GM12891 (cell line): Measurements from ENCODE around the gene SORCS2.

Experiments
- PAX5 ChIP-seq: IDR thresholded peaks from 2 replicates; pipeline ENCODE4 v1.6.1; 2011; ENCODE audit warnings: low read length, moderate library complexity, mild to moderate bottlenecking; ENCODE audit not compliant: insufficient read depth, severe bottlenecking
- POLR2A ChIP-seq: IDR thresholded peaks from 2 replicates; pipeline ENCODE4 v1.6.1; 2011; ENCODE audit warnings: low read depth, low read length, control low read depth
- POLR2AphosphoS5 ChIP-seq: IDR thresholded peaks from 2 replicates; pipeline ENCODE4 v1.6.1; 2011; ENCODE audit warnings: low read depth, low read length, control low read depth
- SPI1 ChIP-seq: IDR thresholded peaks from 2 replicates; pipeline ENCODE4 v1.6.1; 2011; ENCODE audit warnings: low read depth, low read length, control low read depth
- TAF1 ChIP-seq: IDR thresholded peaks from 2 replicates; pipeline ENCODE4 v1.6.1; 2011; ENCODE audit warnings: low read depth, low read length, control low read depth

DNA sequence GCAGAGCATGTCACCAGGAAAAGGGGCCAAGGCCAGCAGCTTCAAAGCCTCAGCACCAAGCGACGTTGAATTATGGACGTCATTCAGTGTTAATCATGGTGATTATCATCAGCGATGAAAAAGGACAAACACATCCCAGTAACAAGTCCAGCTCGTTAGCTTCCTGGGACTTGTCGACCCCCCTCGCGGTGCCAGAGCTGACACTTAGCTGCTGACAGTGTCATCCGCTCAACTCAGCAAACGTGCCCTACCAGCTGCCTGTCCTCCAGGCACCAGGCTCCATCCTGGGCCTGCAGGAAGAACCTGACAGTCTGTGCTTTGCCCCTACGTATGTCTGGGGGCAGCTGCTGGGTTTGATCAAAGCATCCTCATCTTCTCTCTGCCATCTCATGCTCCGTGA is 379.4 kb downstream of the SORCS2 start:
- TF ChIP-seq POLR2AphosphoS5 (no peak), TAF1 (no peak), POLR2A (no peak), PAX5 (no peak), SPI1 (no peak)
